Endothelial cell of umbilical vein (primary cell): ENCODE results near the gene MYL3.

Experiments used
- EZH2 ChIP-seq: IDR thresholded peaks from 2 replicates; pipeline ENCODE4 v1.6.1; 2012; ENCODE audit warnings: borderline replicate concordance, low read depth, mild to moderate bottlenecking, moderate library complexity, low read length, inconsistent platforms; ENCODE audit not compliant: severe bottlenecking
- FOS ChIP-seq: IDR thresholded peaks from 2 replicates; pipeline ENCODE4 v1.6.1; 2011; ENCODE audit warnings: mild to moderate bottlenecking, low read length, moderate library complexity, borderline replicate concordance; ENCODE audit not compliant: insufficient read depth
- GATA2 ChIP-seq: IDR thresholded peaks from 2 replicates; pipeline ENCODE4 v1.7.0; 2011; ENCODE audit warnings: low read depth, mild to moderate bottlenecking, moderate library complexity, mixed read lengths, low read length; ENCODE audit not compliant: insufficient read length, insufficient read depth
- JUN ChIP-seq: IDR thresholded peaks from 2 replicates; pipeline ENCODE4 v1.6.1; 2011; ENCODE audit warnings: borderline replicate concordance, low read depth; ENCODE audit not compliant: insufficient read length, insufficient read depth
- MYC ChIP-seq: IDR thresholded peaks from one replicate; pipeline ENCODE4 v1.6.1; 2011; ENCODE audit warnings: mild to moderate bottlenecking, low read depth, low read length
- POLR2A ChIP-seq: IDR thresholded peaks from 2 replicates; pipeline ENCODE4 v1.6.1; 2012; ENCODE audit warnings: low read depth, mild to moderate bottlenecking, control low read depth, low read length
- POLR2AphosphoS5 ChIP-seq: IDR thresholded peaks from 2 replicates; pipeline ENCODE4 v1.6.1; 2012; ENCODE audit warnings: low read depth, mild to moderate bottlenecking, control low read depth, low read length, moderate library complexity; ENCODE audit not compliant: insufficient read depth
- TF ChIP-seq, protein P1 (sequence below), 2 donors: IDR thresholded peaks; 1 replicate in 1 of 2; 2 replicates in 1 of 2; pipeline ENCODE4 v1.5.1; 2011; ENCODE audit warnings: low read length in 2 of 2, mild to moderate bottlenecking in 2 of 2, moderate library complexity in 2 of 2, control low read depth in 1 of 2, inconsistent platforms in 1 of 2, low read depth in 1 of 2; ENCODE audit not compliant: insufficient read depth in 1 of 2; ENCODE audit errors: extremely low read depth in 1 of 2

DNA sequence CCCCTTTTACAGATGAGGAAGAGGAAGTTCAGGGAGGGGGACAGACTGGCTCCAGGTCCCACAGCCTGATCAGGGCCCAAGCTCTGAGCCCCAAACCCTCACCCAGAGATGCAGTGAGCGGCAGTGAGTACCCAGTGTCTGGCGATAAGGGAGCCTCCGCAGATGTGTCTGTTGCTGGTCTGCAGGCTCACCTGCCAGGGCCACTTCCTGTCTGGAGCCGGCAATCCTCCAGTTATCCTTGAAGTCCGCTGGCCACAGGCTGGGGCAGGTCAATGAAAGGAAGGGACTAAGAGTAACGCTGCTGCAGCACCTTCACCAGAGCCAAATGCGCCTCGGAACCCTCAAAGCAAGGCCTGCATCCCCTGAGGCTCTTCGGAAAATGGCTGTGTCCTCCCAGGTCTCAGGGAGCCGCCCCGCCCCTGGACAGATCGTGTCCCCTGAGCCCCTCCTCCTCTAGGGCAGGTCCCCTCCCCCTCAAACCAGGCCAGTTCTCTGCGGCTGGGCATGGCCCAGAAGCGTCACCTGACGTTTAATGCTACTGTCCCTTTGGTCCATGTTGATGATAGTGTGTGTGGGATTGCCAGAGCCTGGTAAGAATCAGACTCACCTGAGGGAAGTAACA is 51.5 kb downstream of the MYL3 start:
- TF ChIP-seq, protein P1, sequence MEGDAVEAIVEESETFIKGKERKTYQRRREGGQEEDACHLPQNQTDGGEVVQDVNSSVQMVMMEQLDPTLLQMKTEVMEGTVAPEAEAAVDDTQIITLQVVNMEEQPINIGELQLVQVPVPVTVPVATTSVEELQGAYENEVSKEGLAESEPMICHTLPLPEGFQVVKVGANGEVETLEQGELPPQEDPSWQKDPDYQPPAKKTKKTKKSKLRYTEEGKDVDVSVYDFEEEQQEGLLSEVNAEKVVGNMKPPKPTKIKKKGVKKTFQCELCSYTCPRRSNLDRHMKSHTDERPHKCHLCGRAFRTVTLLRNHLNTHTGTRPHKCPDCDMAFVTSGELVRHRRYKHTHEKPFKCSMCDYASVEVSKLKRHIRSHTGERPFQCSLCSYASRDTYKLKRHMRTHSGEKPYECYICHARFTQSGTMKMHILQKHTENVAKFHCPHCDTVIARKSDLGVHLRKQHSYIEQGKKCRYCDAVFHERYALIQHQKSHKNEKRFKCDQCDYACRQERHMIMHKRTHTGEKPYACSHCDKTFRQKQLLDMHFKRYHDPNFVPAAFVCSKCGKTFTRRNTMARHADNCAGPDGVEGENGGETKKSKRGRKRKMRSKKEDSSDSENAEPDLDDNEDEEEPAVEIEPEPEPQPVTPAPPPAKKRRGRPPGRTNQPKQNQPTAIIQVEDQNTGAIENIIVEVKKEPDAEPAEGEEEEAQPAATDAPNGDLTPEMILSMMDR (IDR thresholded peaks at IDR 0.05; ENCODE audit: extremely low read depth in 1 of 2, insufficient read depth in 1 of 2, low read depth in 1 of 2, low read length in 2 of 2), result no peak
- TF ChIP-seq POLR2A (no peak), POLR2AphosphoS5 (no peak), JUN (no peak), MYC (no peak), EZH2 (no peak), FOS (no peak), GATA2 (no peak)
